Upper lobe of right lung (tissue), 1 donor: Measurements from ENCODE around the gene NSMCE3. TPM values are rescaled to one million over a fixed set of nuclear protein-coding genes. Genes with fewer than 3 reads are reported as not detected.

Experiments
- ATAC-seq: fragments of 200-7000 bp; cut with Tn5 transposase; one replicate; pipeline ENCODE4 v1.9.1; 2020; ENCODE audit warnings: mild to moderate bottlenecking, moderate library complexity
- DNase-seq: peaks from one replicate; pipeline ENCODE4 v3.0.0-alpha.2; 2020
- H3K27ac ChIP-seq: fragments of 200-600 bp; one replicate; pipeline ENCODE4 v1.8.0; 2022
- H3K27me3 ChIP-seq: fragments of 200-600 bp; one replicate; pipeline ENCODE4 v1.8.0; 2022; ENCODE audit warnings: mild to moderate bottlenecking
- H3K36me3 ChIP-seq: fragments of 200-600 bp; one replicate; pipeline ENCODE4 v1.8.0; 2022
- H3K4me1 ChIP-seq: fragments of 200-600 bp; one replicate; pipeline ENCODE4 v1.8.0; 2022
- H3K4me3 ChIP-seq: fragments of 200-600 bp; one replicate; pipeline ENCODE4 v1.8.0; 2022; ENCODE audit warnings: mild to moderate bottlenecking
- H3K9me3 ChIP-seq: fragments of 200-600 bp; one replicate; pipeline ENCODE4 v1.8.0; 2022
- CTCF ChIP-seq: fragments of 200-600 bp; IDR thresholded peaks from one replicate; pipeline ENCODE4 v1.8.0; 2022; ENCODE audit warnings: antibody characterized with exemption
- intact Hi-C: fragments of 100-400 bp; cut with DNase I; formaldehyde crosslinking; loops from one replicate; pipeline ENCODE4 v1.11.0; 2022
- total RNA-seq: library from RNA; stranded (reverse); fragmentation: NEBNext Ultra II Directional; extraction: Animal tissue kit (Norgen Biotek cat#: 25700); gene quantifications from one replicate; pipeline ENCODE4 v1.2.1, GENCODE V29; 2021
- donor health status: DM: no; HTN: yes; CAD: no; lungs with severe emphysema.

NSMCE3 gene
- total RNA-seq, 1 donor from 2014 or later, result 6.7 TPM

DNA sequence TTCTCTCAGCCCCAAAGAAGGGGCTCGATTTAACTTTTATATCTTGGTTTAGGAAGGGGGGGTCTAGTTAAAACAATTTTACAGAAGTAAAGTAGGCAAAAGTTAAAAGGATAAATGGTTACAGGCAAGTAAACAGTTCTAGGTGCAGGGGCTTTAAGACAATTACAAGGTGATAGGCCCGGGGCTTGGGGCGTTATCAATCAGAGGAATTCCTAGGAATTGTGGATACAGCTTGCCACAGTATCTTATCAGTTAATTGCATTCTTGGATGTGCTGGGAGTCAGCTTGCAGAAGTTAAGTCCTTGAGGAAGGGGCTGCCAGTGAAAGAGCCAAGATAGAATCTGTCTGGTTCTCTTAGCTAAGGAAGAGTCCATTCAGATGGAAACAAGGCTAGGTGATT, 52.7 kb downstream of the NSMCE3 start:
- Histone ChIP-seq H3K4me1 (no peaks in the 10 kb centered on the region), H3K27ac (no peak overlapping the region), H3K27me3 (no peaks in the 10 kb centered on the region), H3K9me3 (no peaks in the 10 kb centered on the region), H3K4me3 (no peak overlapping the region), H3K36me3 (no peaks in the 10 kb centered on the region)
- TF ChIP-seq CTCF, result no peak
- intact Hi-C loops, result no loop called here
- no peak for DNase-seq
- ATAC-seq, result no peak
